Memory B cell (primary cell): ENCODE results near the gene RFXAP.

Source experiments
- ATAC-seq: fragments of 150-1000 bp; cut with Tn5 transposase; 2 replicates; pipeline ENCODE4 v1.10.0; 2021; ENCODE audit warnings: low read depth, mild to moderate bottlenecking, moderate library complexity
- DNase-seq, 2 donors: peaks; one replicate each; pipeline ENCODE4 v3.0.0; 2022; ENCODE audit warnings: low spot score in 2 of 2
- H3K27ac Mint-ChIP-seq: one replicate; pipeline ENCODE4 v1.8.0; 2022; ENCODE audit warnings: mild to moderate bottlenecking, moderate library complexity, mixed read lengths
- H3K27me3 Mint-ChIP-seq: one replicate; pipeline ENCODE4 v1.8.0; 2022; ENCODE audit warnings: mixed read lengths
- H3K36me3 Mint-ChIP-seq: one replicate; pipeline ENCODE4 v1.8.0; 2022; ENCODE audit warnings: mild to moderate bottlenecking, mixed read lengths
- H3K4me1 Mint-ChIP-seq: one replicate; pipeline ENCODE4 v1.8.0; 2022; ENCODE audit warnings: mixed read lengths
- H3K4me3 Mint-ChIP-seq: one replicate; pipeline ENCODE4 v1.8.0; 2022; ENCODE audit warnings: mild to moderate bottlenecking, moderate library complexity, mixed read lengths
- H3K9me3 Mint-ChIP-seq: one replicate; pipeline ENCODE4 v1.8.0; 2022; ENCODE audit warnings: mixed read lengths

The RFXAP gene

GRCh38 chr13:36834299-36834698, 15.3 kb downstream of the RFXAP start:
- H3K27me3 Mint-ChIP-seq = no peaks in the 10 kb centered on the region
- no peak for DNase-seq
- ATAC-seq = no peak
- no peak overlapping the region for H3K4me3 Mint-ChIP-seq
- no peaks in the 10 kb centered on the region for H3K9me3 Mint-ChIP-seq
- H3K27ac Mint-ChIP-seq = no peak overlapping the region
- H3K36me3 Mint-ChIP-seq = peaks cover 7% of the 10 kb centered on the region
- H3K4me1 Mint-ChIP-seq = peaks cover 2% of the 10 kb centered on the region

GRCh38 chr13:36837354-36838092, 18.5 kb downstream of the RFXAP start:
- no peaks in the 10 kb centered on the region for H3K9me3 Mint-ChIP-seq
- H3K27me3 Mint-ChIP-seq = no peaks in the 10 kb centered on the region
- H3K4me3 Mint-ChIP-seq = no peak overlapping the region
- peaks cover 3% of the 10 kb centered on the region for H3K36me3 Mint-ChIP-seq
- no peak for DNase-seq
- ATAC-seq = no peak
- H3K4me1 Mint-ChIP-seq = peaks cover 2% of the 10 kb centered on the region
- H3K27ac Mint-ChIP-seq = no peak overlapping the region

GRCh38 chr13:36839281-36839680, 20.3 kb downstream of the RFXAP start:
- H3K4me1 Mint-ChIP-seq = peaks cover 2% of the 10 kb centered on the region
- DNase-seq = no peak
- ATAC-seq = no peak
- no peak overlapping the region for H3K4me3 Mint-ChIP-seq
- no peaks in the 10 kb centered on the region for H3K9me3 Mint-ChIP-seq
- H3K27ac Mint-ChIP-seq = no peak overlapping the region
- no peaks in the 10 kb centered on the region for H3K27me3 Mint-ChIP-seq
- peaks cover 3% of the 10 kb centered on the region for H3K36me3 Mint-ChIP-seq

- Mint-ChIP-seq H3K9me3 (no peaks in the 10 kb centered on the region), H3K36me3 (peaks cover 3% of the 10 kb centered on the region), H3K27ac (no peak overlapping the region)
Observed at GRCh38 chr13:36839981-36840380, 21.0 kb downstream of the RFXAP start.

GRCh38 chr13:36840718-36841250, 21.8 kb downstream of the RFXAP start:
- DNase-seq (no peak), ATAC-seq (no peak)
- Mint-ChIP-seq H3K4me1 (peaks cover 2% of the 10 kb centered on the region), H3K4me3 (no peak overlapping the region), H3K36me3 (peaks cover 3% of the 10 kb centered on the region), H3K9me3 (no peaks in the 10 kb centered on the region), H3K27ac (no peak overlapping the region), H3K27me3 (no peaks in the 10 kb centered on the region)

More at GRCh38 chr13:36839981-36840380, 21.0 kb downstream of the RFXAP start:
- H3K4me3 Mint-ChIP-seq = no peak overlapping the region
- ATAC-seq (no peak), DNase-seq (no peak)
- peaks cover 2% of the 10 kb centered on the region for H3K4me1 Mint-ChIP-seq
- no peaks in the 10 kb centered on the region for H3K27me3 Mint-ChIP-seq

GRCh38 chr13:36841391-36841790, 22.4 kb downstream of the RFXAP start:
- DNase-seq (no peak), ATAC-seq (no peak)
- Mint-ChIP-seq H3K36me3 (no peaks in the 10 kb centered on the region), H3K9me3 (no peaks in the 10 kb centered on the region), H3K4me1 (peaks cover 2% of the 10 kb centered on the region), H3K27ac (no peak overlapping the region), H3K4me3 (no peak overlapping the region), H3K27me3 (no peaks in the 10 kb centered on the region)

GRCh38 chr13:36847606-36848005, 28.6 kb downstream of the RFXAP start:
- Mint-ChIP-seq H3K9me3 (no peaks in the 10 kb centered on the region), H3K4me1 (peaks cover 3% of the 10 kb centered on the region), H3K4me3 (no peak overlapping the region), H3K27me3 (peaks cover 8% of the 10 kb centered on the region), H3K27ac (no peak overlapping the region), H3K36me3 (no peaks in the 10 kb centered on the region)
- no peak for DNase-seq
- no peak for ATAC-seq

- Mint-ChIP-seq H3K9me3 (no peaks in the 10 kb centered on the region), H3K36me3 (no peaks in the 10 kb centered on the region), H3K27ac (no peak overlapping the region), H3K4me1 (peaks cover 3% of the 10 kb centered on the region), H3K4me3 (no peak overlapping the region), H3K27me3 (peaks cover 8% of the 10 kb centered on the region)
- ATAC-seq (no peak), DNase-seq (no peak)
Observed at GRCh38 chr13:36848199-36848982, 29.4 kb downstream of the RFXAP start.

GRCh38 chr13:36850790-36851438, 31.9 kb downstream of the RFXAP start:
- Mint-ChIP-seq H3K9me3 (no peaks in the 10 kb centered on the region), H3K36me3 (no peaks in the 10 kb centered on the region), H3K4me3 (no peak overlapping the region), H3K27ac (no peak overlapping the region), H3K27me3 (peaks cover 11% of the 10 kb centered on the region), H3K4me1 (peaks cover 3% of the 10 kb centered on the region)
- DNase-seq = no peak
- no peak for ATAC-seq

- Mint-ChIP-seq H3K36me3 (no peaks in the 10 kb centered on the region), H3K4me1 (no peaks in the 10 kb centered on the region), H3K4me3 (no peak overlapping the region), H3K9me3 (no peaks in the 10 kb centered on the region), H3K27me3 (peaks cover 9% of the 10 kb centered on the region), H3K27ac (no peak overlapping the region)
- ATAC-seq (no peak), DNase-seq (no peak)
Observed at GRCh38 chr13:36857253-36857652, 38.2 kb downstream of the RFXAP start.

GRCh38 chr13:36858290-36858689, 39.3 kb downstream of the RFXAP start:
- H3K27ac Mint-ChIP-seq = no peak overlapping the region
- DNase-seq (no peak), ATAC-seq (peak; percentile 27)
- H3K4me3 Mint-ChIP-seq = no peak overlapping the region
- H3K27me3 Mint-ChIP-seq = peaks cover 13% of the 10 kb centered on the region
- no peaks in the 10 kb centered on the region for H3K9me3 Mint-ChIP-seq
- H3K36me3 Mint-ChIP-seq = no peaks in the 10 kb centered on the region
- no peaks in the 10 kb centered on the region for H3K4me1 Mint-ChIP-seq

- no peak overlapping the region for H3K27ac Mint-ChIP-seq
- H3K4me1 Mint-ChIP-seq = no peaks in the 10 kb centered on the region
- no peak overlapping the region for H3K4me3 Mint-ChIP-seq
- ATAC-seq (no peak), DNase-seq (no peak)
- H3K27me3 Mint-ChIP-seq = peaks cover 11% of the 10 kb centered on the region
- H3K9me3 Mint-ChIP-seq = no peaks in the 10 kb centered on the region
- no peaks in the 10 kb centered on the region for H3K36me3 Mint-ChIP-seq
Observed at GRCh38 chr13:36859259-36859658, 40.2 kb downstream of the RFXAP start.

GRCh38 chr13:36862002-36862685, 43.1 kb downstream of the RFXAP start:
- DNase-seq = no peak
- no peak for ATAC-seq
- H3K27ac Mint-ChIP-seq = no peak overlapping the region
- no peaks in the 10 kb centered on the region for H3K36me3 Mint-ChIP-seq
- no peaks in the 10 kb centered on the region for H3K9me3 Mint-ChIP-seq
- H3K27me3 Mint-ChIP-seq = peaks cover 13% of the 10 kb centered on the region
- no peak overlapping the region for H3K4me3 Mint-ChIP-seq
- H3K4me1 Mint-ChIP-seq = no peaks in the 10 kb centered on the region

GRCh38 chr13:36862722-36863121, 43.7 kb downstream of the RFXAP start:
- no peak overlapping the region for H3K4me3 Mint-ChIP-seq
- H3K36me3 Mint-ChIP-seq = no peaks in the 10 kb centered on the region
- no peaks in the 10 kb centered on the region for H3K9me3 Mint-ChIP-seq
- DNase-seq (no peak), ATAC-seq (no peak)
- H3K4me1 Mint-ChIP-seq = no peaks in the 10 kb centered on the region
- H3K27me3 Mint-ChIP-seq = peaks cover 10% of the 10 kb centered on the region
- no peak overlapping the region for H3K27ac Mint-ChIP-seq
